NCI-H1105 (cell line): ENCODE measurements around the gene PRRC2B.
"Not testable (repeated sequence)": the region's sequence is repeated elsewhere in the genome, so short reads cannot be mapped to it uniquely, and the experiment has no call there.

Experiments
- DNase-seq: peaks from one replicate; lab custom pipeline; 2025; lab: John Stamatoyannopoulos, UW

The PRRC2B gene

DNA sequence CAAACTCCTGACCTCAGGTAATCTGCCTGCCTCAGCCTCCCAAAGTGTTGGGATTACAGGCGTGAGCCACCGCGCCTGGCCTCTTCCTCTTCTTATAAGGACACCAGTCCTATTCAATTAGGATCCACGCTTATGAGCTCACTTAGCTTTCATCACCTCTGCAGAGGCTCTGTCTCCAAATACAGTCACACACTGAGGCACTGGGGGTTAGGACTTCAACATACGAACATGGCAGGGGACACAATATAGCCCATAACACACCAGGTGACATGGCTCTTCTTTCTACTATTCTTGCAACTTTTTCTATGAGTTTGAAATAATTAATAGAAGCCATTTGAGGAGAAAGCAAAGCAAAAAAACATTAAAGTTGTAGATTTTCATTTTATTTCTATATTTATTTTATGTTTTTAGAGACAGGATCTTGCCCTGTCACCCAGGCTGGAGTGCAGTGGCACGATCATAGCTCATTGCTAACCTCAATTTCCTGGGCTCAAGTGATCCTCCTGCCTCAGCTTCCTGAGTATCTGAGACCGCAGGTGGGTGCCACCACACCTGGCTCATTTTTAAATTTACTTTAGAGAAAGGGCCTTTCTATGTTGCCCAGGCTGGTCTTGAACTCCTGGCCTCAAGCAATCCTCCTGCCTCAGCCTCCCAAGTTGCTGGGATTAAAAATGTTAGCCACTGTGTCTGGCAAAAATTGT, 145.5 kb downstream of the PRRC2B start:
- no peak for DNase-seq

DNA sequence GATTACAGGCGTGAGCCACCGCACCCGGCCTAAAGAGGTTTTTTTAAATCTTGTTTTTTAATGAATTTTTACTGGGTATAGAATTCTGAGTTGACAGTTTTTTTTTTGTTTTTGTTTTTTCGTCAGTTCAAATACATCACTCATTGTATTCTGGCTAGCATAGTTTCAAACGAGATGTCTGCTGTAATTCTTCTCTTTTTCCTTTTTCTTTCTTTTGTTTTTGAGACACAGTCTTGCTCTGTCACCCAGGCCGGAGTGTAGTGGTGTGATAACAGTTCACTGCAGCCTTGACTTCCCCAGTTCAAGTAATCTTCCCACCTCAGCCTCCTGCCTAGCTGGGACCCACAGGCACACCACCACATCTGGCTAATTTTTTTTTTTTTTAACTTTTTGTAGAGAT, 149.3 kb downstream of the PRRC2B start:
- no peak for DNase-seq

DNA sequence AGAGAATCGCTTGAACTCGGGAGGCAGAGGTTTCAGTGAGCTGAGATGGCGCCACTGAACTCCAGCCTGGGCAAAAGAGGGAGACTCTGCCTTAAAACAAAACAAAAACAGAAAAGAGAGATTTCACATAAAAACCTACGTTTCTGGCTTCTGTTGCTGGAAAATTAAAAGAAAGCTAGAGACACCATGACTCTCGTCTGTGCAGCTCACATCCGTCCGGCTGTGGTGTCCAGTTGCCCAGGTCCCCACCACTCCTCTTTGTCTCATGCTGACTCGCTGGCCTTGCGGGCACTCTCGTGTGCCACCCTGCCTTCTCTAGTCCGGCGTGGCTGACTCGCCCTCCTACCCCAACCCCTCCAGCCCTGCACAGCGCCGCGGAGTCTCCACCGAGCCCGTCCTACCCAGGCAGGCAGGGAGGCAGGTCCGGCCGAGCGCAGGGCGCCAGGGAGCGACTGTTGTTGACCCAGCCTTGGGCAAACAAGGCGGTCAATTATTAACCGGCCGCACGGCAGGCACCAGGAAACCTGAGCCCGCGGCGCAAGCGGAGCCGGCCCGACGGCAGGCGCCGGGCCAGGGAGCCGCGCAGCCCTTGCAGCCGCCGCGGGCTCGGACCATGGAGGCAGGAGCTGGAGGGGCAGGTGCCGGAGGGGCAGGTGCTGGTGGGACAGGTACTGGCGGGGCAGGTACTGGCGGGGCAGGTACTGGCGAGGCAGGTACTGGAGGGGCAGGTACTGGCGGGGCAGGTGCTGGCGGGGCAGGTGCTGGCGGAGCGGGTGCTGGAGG, 151.3 kb downstream of the PRRC2B start, which contains the start of gene PRRT1B:
Gene PRRT1B (plus strand): TSS at position 521 of the 783 bp plus-strand sequence. CDS start 93 bp downstream, at position 614.
- no peak for DNase-seq

DNA sequence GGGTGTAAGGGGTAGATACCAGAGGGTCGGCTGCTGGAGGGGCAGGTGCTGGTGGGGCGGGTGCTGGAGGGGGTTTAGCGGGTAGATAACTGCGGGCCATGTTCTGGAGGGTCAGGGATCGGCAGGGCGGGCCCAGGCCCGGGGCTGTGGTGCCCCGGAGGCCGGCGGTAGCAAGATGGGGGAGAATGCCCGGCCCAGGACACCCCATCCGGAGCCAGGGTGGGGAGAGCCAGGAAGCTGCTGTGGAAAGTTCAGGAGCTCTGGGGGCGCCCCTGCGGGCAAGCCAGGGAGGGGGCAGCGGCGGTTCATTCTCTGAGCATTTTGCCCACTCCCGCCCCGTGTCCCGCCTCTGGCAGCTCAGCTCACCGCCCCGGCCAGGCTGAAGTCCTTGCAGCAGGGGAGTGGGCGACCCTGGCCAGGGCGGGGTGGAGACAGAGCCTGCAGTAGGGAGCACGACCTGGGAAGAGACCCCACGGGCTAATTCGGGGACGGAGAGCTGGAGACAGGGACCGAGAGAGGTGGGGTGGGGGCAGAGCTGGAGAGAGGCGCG, 152.0 kb downstream of the PRRC2B start:
- DNase-seq, result no peak

DNA sequence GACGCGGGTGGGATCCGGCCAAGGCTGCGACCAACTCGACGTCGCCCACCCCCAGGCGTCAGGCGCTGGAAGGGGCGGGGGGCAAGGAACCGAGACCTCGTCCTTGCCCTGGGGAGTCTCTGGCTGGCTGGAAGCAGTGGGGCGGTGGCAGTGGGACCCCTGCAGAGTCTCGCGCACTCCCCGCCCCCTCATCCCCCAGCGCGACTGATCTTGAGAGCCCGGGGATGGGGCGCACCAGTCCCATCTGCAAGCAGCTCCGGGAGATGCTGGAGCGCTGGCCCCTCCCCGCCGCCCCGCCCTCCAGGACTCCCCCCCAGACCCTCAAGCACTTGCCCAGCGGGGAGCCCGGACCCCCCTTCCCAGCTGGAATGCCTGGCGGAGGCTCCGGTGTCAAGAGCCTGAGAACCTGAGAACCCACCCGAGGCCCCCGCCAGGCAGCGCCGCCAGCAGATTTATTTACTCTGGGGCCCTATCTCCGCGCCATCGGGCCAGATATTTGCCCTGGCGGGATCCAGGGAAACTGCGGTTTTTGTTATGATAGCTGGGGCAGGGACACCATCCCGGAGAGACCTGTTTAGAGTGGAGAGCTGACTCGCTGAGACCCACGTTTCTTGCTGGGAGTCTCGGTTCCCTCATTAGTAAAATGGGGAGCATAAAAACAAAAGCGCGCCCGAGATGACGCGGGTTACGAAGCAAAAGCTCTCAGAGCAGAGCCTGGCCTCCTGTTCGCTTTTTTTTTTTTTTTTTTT, 152.6 kb downstream of the PRRC2B start:
- DNase-seq, result peak; percentile 40

DNA sequence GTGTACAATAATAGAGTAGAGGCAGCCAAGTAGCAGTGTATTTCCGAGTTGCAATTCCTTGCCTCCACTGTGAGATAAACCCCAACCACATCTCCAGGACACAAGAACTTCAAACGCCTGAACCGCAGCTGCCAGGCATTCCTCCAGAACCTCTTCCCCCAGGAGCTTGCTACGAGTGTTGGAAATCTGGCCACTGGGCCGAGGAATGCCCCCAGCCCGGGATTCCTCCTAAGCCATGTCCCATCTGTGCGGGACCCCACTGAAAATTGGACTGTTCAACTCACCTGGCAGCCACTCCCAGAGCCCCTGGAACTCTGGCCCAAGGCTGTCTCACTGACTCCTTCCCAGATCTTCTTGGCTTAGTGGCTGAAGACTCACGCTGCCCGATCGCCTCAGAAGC, 155.3 kb downstream of the PRRC2B start:
- not testable (repeated sequence) for DNase-seq
